ENCODE measurements around the gene SH2D3C.

GRCh38 chr9:127711831-127712274, 66.6 kb downstream of the SH2D3C start:
- TF ChIP-seq CTCF (IDR thresholded peaks at IDR 0.05 in 4 of 5, conservative IDR thresholded peaks at IDR 0.05 in 1 of 5) (no peak), POLR2A (IDR thresholded peaks at IDR 0.05) (no peak)

Data from gastrocnemius medialis (tissue), 4 donors.